ENCODE results near the gene COLEC11.
"Not testable (repeated sequence)": the region's sequence is repeated elsewhere in the genome, so short reads cannot be mapped to it uniquely, and the experiment has no call there.

The COLEC11 gene

DNA sequence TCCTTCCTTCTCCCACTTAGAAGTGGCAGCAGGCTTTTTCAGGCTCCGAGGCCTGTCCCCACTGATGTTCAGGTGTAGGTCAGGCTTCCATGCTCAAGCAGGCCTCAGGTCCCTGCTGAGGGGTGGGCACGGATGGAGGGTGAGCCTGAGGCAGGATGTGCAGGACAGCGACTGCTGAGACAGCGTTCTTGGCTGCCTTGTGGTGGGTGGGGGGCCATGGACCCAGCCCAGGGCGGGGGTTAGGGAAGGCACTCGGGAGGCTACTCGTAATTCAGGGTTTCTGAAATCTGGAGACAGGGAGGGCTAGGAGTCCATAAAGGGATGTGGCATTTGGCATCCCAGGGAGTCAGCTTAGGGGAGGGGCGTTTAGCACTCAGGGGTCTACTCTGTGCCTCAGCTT lies 30.3 kb downstream of the COLEC11 start:
- DNase-seq (ENCODE audit: low spot score): no peak

DNA sequence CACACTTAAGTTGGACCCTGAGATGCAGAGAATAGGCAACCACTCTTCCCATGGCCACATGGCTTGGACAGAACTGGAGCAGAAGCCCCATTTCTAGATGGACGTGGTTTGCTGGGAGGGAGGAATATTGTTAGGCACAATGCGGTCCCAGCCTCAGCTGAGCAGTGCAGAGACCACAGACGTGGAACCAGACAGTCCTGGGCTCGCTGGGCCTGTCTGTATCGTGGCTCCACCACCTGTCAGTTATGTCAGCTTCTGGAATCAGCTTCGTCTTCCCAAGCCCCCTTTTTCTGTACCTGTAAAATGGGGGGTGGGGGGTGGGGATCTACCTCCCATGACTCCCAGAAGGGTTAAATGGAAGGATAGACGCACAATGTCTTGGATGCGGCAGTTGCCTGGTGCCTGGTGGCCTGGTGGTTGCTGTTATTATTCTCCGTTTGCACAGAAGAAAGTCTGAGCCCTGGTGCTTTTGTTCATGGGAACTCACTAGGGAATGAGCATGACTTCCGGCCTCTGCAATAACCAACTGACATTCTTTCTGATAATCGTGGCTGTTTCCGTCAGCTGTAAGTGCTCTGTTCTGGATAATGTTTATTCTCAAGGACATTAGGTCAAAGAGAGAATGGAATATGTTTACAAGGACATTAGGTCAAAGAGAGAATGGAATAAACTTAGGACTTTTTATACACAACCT lies 31.4 kb downstream of the COLEC11 start:
- DNase-seq (ENCODE audit: low spot score): no peak

DNA sequence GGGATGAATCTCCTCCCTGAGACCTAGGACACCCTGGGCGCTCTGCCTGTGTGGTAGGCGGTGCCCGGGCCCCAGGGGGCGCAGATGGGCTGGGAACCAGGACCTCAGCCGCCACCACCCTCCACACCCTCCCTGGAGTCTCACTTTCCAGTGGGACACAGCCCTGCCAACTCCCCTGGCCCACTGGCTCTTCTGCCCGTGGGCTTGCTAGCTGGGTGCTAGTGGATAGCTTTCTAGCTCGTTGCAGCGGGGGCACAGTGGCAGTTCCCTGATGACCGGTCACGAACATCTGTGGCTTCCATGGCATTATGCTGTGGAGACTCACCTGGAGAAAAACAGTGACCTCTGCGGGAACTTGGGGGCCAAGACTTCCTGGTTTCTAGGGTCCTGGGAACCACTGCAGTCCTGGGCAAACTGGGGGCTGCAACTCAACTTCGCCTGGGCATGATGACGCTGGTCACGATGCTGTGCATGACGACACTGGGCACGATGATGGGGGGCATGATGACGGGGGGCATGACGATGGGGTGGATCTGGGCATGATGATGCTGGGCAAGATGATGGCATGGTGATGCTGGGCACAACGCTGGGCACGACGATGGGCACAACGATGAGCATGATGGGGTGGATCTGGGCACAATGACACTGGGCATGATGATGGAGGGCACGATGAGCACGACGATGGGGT lies 32.0 kb downstream of the COLEC11 start:
- DNase-seq (ENCODE audit: low spot score): no peak

DNA sequence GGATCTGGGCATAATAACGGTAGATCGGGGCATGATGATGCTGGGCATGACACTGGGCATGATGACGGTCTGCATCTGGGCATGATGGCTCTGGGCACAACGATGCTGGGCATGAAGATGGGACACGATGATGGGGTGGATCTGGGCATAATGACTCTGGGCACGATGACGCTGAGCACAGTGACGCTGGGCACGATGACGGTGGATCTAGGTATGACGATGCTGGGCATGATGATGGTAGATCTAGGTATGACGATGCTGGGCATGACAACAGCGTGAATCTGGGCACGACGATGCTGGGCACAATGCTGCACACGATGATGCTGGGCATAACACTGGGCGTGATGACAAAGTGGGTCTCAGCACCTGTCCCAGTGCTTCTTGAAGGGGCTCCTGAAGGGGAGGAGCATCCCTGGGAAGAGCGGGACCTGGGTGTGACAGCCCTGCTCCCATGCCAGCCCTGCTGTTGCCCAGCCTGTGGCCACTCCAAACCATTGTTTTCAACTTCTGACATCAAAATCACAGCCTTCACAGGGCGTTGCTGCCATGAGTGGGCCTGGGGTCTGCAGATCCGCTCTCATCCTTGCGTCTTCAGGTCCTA lies 32.7 kb downstream of the COLEC11 start:
- DNase-seq (ENCODE audit: low spot score): no peak

DNA sequence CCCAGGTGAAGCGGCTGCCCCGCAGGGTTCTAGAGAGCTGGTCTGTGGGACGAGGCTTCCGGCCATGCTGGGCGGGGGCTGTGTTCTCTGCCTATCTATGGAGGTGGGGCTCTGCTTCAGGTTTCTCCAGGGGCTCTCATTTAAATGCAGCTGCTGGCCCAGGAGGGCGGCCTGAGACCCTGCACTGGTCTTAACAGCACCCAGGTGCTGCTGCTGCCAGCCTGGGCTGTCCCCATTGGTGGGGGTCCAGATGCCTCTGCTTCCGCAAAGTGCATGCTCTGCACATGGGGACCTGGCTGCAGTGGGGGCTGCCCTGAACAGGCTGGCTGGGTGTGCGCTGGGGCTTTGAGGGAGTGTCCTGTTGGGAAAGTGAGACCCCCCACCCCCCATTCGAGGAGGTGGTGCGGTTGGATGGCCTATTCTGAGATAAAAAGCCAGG lies 33.3 kb downstream of the COLEC11 start:
- no peak for DNase-seq (ENCODE audit: low spot score)

DNA sequence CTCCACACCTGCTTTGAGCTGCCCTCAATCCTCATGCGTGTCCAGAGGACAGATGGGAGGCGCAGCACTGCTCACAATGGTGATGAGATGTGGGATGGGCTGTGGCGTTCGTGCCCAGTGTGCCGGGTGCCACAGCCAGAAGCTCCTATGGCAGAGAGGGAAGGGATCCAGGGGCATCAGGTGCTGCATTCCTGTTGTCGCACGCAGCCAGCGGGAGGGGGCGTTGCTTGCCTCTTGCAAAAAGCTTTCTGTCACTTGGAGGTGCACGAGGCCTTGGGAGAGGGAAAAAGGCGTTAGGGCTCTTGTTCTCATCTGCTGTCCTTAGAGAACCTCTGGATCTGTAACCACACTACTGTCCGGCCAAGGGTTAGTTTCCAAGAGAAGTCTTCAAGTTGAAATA lies 33.9 kb downstream of the COLEC11 start:
- DNase-seq (ENCODE audit: low spot score): no peak

DNA sequence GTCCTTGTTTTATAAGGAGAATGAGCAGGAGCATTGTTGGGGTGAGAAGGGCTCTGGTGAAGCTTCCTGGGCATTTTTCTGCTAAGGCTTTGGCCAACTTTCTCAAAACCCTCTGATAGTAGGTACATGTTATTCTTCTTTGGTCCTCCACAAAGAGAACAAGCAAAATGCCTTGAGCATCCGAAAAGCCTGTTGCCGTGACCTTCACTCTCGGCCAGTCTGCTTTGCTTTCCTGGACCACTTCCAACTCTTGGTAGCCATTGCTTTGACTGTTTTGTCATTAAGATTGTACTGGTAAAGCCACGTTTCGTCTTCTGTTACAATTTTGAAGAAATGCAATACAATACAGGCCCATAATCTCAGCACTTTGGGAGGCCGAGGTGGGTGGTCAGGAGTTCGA lies 35.7 kb downstream of the COLEC11 start:
- no peak for DNase-seq (ENCODE audit: low spot score)

DNA sequence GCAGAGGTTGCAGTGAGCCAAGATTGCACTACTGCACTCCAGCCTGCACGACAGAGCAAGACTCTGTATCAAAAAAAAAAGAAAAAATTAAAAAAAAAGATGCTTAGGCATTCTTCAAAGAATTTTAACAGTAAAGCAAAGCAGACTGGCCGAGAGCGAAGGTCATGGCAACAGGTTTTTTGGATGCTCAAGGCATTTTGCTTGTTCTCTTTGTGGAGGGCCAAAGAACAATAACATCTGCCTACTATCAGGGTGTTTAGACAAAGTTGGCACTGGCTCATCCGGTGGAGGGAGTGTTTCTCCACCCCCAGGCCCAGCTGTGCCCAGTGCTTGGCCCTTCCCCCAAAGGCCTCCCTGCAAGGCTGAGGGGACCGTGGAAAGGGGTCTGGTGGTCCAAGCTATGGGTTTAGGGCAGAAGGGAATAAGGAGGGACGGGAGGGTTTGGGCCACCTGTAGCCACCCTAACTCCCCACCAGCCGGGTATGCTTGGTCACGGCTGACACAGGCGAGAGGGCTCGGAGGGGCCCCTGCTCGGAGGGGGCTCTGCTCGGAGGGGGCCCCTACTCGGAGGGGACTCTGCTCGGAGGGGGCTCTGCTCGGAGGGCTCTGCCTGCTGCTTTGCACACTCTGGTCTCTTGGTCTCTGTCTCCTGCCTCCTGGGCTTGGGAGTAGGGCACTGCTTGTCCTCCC lies 36.4 kb downstream of the COLEC11 start:
- DNase-seq (ENCODE audit: low spot score): no peak

DNA sequence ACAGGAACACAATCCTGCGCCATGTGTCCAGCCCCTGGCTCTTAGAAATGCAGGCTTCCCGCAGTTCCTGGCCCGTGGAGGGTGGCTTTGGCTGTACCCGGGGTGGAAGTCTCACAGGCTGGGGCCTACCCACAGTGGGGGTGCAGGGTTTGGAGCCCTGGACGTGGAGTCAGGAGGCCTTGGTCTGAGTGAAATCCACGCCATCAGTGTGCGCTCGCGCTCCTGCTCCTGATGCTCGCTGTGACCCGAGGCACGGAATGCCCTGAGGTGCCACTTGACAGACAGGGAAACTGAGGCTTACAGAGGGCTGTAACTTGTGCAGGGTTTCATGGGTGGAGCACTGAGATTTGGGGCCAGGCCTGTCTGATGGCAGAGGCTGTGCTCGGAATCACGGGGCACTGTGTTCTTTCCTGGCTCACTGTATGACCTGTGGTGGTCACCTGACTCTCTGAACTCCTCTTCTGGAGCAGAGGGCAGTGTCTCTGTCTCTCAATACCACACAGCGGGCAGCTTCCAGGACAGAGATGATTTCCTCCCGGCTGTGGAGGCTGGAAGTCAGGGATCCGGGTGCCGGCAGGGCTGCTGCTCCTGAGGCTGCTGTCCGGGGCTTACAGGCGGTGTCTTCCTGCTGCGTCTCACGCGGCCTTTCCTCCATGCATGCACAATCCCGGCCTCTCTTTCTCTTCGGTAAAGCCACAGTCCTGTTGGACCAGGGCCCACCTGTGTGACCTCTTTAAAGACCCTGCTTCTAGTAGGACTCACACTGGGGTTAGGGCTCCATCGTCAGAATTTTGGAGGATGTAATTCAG lies 37.1 kb downstream of the COLEC11 start:
- DNase-seq (ENCODE audit: low spot score): no peak

DNA sequence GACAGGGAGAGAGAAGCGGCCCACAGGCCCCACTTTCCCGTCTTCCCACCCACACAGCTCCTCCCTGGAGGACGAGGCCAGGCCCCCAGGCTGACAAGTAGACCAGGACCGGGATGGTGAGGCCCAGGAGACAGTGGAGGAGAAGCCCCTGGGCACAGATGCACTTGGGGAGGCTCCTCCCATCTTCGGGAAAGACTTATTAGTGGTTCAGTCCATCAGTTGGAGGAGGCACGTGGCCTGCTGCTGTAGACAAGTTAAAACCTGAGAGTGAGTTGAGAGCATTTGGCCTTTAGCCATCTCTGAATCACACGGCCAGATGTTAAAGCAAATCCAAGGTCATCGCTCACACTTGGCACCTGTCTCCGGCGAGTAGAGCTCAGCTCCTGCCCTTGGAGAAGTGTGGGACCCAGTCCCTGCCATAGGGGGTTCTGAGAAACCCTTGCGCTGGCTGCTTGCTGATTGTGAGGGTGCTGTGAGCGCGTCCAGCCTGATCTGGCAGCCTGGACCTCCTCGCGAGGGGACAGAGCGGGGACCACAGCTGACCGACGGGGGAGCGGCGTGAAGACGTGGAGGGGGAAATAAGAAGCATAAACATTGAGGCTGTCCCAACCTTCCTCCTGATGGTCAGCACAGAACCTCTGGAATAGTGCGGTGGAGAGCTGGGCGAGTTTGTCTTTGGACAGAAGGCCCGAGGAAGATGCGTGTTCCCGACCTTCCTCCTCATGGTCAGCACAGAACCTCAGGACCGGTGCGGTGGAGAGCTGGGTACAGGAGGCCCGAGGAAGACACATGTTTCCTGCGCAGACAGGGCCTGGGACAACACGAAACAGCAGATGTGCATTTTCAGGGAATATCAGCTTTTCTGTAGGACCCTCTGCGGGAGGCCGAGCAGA lies 38.4 kb downstream of the COLEC11 start:
- DNase-seq (ENCODE audit: low spot score): no peak

DNA sequence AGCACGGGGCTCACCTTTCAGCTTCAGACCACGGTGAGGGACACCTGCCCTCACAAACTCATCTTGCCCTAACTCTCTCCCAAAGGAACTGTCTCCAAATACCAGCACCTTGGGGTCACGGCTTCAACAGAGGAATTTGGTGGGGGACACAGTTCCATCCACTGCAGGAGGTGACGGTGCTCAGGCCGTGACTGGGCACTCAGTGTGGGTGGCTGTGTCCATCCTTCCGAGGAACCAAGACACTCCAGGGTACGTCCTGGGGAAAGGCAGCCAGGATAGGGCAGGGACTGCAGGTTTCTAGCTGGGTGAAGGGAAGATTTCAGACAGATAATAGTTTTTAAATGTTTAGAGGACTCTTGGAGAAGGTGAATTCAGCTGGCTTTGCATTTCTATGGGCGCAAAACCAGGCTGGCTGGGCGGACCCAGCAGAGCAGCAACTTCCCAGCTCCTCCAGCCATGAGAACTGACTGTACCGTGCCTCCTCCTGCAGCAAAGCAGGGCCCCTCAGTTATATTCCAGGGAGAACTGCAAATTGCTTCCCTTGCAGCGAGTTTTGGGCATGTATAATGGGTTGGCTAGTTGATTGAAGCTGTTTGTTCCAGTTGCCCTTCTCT lies 39.2 kb downstream of the COLEC11 start:
- no peak for DNase-seq (ENCODE audit: low spot score)

DNA sequence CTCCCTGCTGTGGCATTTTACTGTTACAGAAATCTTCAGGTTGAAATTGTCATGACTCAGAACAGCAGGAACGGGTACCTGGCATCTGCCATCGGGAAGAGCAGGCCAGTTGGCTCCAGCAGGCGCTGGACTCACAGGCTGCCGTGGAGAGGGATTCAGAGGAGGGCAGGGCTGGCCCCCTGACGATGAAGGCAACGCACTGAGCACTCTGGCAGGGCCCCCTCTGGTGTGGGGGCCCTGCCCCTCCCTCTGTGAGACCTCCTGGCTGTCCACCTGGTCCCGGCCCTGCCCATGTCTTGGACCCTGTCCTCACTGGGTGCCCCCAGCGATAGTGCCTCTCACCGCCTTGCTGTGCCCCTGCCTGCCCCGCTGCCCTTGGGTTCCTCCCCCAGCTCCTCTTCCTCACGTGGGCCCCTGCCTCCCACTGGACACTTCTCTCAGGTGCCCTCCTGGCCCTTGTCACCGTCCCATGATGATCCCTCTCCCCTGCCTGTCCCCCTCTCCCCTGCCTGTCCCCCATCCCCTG lies 39.7 kb downstream of the COLEC11 start:
- DNase-seq (ENCODE audit: low spot score): no peak

DNA sequence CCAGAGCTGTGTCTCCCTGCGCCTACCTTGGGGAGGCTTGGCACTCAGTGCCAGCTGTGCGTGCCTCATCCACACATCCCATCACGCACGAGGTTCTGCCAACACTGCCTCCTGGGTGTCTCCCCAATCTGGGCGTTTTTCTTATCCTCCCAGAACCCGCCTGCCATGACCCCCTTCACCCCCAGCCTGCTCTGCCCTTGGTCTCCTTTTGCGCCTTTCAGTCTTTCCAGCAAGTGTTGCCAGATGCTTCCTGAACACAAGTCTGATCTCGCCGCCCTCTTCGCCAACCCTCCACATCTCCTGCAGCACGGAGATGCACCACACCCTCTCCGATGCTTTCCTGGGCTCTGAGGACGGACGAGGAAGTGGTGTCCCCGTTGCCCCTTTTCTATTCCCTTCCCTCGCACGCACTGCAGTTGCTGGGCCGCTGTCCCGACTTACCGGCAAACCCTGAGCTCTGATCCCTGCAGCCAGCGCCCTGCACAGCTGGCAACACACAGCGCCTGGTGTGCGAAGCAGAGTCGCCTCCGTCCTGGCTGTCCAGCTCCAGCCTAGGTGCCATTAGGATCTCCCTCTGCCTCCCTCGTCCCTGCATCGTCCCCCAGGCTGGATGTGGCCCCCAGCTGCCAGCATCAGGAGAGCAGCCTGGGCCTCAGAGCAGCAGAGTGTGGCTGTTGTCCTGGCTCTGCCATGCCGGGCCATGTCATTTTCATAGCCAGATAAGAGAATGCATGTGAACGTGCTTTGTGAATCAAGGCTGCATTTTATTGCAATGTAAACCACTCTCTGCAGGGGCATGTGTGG lies 40.5 kb downstream of the COLEC11 start:
- DNase-seq (ENCODE audit: low spot score): no peak

DNA sequence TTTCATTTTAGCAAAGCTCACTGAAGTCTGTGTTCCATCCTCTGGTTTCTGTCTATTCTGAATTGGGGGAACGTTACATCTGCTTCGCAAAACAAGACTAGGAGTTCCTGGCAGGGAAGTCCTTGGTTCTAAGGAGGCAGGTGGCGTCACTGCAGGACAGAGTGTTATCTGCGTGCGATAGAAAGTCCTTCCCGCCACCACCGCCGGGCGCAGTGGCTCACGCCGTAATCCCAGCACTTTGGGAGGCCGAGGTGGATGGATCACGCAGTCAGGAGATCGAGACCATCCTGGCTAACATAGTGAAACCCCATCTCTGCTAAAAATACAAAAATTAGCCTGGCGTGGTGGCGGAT lies 41.0 kb downstream of the COLEC11 start:
- not testable (repeated sequence) for DNase-seq (ENCODE audit: low spot score)

DNA sequence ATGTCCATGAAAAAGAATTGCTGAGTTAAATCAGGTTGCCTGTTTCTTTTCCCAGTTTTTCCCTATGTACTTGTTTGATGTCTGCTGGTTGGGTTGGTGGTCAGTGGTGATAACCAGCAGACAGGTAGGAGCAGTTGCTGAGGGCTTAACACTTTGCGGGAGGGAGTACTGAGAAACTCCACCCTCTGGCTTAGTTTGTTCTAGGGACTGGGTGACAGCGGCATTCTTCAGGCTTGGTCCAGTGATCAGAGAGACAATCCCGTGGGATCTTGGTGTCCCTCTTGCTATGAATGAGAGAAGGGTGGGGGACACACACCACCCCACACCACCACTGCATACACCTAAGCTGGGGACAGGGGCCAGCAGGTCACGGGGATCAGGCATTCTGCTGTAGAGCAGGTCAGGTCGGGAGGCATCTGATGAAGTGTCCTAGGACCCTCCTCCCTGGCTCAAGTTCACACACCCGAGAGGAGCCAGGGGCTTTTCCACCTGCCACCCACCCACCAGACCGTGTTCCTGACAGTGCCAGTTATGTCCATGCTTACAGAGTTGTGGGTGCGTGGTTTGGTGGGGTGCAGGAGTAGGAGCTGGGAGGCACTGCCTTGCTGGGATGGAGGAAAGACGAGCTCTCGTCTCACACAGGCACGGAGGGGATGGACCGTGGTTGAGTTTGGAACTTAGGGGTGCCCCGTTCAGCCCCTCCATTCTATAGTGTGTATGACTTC lies 41.8 kb downstream of the COLEC11 start:
- no peak for DNase-seq (ENCODE audit: low spot score)

DNA sequence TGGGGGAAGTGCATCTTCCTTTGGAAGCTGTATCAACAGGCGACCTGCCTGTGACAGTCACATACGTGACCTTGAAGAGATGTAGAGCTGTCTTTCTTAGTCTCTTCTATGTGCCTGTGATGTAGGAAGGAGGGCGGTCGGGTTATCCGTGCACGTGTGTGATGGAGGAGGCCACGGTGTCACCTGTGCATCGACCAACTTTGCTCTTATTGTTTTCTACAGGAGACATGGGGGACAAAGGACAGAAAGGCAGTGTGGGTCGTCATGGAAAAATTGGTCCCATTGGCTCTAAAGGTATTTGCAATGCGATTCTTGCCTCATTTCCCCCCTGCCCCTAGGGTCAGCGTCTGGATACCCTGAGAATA lies 42.4 kb downstream of the COLEC11 start:
- no peak for DNase-seq (ENCODE audit: low spot score)

DNA sequence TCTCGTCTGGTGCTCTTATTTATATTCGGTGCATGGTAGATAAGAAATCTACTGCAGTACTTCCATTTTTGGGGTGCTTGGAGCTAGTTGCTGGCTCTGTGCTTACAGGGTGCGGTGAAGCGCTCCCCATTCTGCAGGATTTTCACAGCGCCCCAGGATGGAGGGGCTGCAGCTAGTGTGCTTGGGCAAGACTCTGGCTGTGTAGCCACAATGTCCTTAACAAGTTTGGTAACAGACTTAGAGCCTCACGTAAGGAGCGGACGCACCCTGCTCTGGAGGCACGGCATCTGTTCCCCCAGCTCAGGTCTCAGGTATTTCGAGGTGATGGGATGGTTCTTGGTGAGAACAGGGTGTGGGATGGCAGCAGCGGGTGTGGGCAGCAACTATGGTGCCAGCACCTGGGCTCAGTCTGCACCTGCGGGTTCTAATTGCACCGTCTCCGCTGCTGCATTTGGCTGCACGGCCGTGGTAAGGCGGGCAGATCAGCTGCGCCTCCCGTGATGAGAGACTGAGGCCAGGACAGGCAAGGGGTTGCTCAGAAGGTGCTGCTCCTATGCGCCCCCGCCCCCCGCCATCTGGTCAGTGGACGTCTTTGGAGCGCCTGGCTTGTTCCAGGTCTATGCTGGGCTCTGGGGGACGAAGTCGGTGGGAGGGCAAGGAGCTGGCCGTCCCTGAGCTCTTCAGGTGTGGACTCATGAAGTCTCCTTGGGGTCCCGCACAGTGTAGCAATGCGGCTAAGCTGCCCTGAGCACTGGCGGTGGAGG lies 43.0 kb downstream of the COLEC11 start:
- no peak for DNase-seq (ENCODE audit: low spot score)

DNA sequence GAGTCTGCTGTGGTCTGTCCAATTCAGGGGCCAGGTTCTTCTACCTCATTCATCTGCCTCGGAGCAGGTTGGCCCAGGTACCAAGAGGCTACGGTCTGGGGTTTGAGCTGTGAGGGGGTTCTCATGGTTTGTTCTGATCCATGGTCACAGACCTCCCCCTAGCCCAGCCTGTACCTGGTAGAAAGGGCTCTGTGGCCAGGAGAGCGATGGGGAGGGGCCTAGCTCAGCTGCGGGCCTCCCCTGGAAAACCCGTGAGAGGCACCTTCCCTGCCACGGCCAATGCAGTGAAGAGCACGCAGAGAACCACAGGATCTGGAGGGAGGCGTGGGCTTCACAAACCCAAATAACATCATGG lies 43.5 kb downstream of the COLEC11 start:
- no peak for DNase-seq (ENCODE audit: low spot score)

Data from SW480 (cell line).